ENCODE measurements around the gene CHCHD6.

The CHCHD6 gene

DNA sequence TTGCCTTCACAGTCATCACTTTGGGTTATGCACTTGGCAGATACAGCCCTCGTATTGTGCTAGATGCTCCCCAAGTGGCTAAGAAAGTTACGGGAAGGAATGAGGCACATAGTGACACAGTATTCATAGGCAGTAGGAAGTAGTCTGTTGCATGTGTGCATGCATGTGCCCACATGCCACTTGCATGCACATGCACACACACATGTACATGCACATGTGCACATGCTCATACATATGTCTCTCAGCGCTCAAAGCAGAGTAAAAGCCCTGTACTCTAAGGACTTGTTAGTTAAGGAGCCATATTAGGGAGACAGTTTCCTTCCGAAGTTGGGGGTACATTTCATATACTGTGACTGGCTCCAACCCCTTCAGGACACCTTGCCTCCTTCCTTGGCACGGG, 128.9 kb downstream of the CHCHD6 start:
- no peaks in the 10 kb centered on the region for H3K9me3 ChIP-seq (ENCODE audit: low read depth, low read length)
- no peak overlapping the region for H3K9ac ChIP-seq (ENCODE audit: insufficient read length)
- H3K4me3 ChIP-seq: no peak overlapping the region
- TF ChIP-seq EZH2 (IDR thresholded peaks at IDR 0.05) (no peak), POLR2AphosphoS5 (IDR thresholded peaks at IDR 0.05; ENCODE audit: borderline replicate concordance, low read depth, low read length) (no peak), FOXP2 (optimal IDR thresholded peaks at IDR 0.05; ENCODE audit: control extremely low read depth, extremely low read length, insufficient read depth) (no peak)
- no peaks in the 10 kb centered on the region for H3K36me3 ChIP-seq (ENCODE audit: insufficient read depth, low read length)
- no peak overlapping the region for H3K27ac ChIP-seq
- DNase-seq (ENCODE audit: low read depth, low spot score): no peak

DNA sequence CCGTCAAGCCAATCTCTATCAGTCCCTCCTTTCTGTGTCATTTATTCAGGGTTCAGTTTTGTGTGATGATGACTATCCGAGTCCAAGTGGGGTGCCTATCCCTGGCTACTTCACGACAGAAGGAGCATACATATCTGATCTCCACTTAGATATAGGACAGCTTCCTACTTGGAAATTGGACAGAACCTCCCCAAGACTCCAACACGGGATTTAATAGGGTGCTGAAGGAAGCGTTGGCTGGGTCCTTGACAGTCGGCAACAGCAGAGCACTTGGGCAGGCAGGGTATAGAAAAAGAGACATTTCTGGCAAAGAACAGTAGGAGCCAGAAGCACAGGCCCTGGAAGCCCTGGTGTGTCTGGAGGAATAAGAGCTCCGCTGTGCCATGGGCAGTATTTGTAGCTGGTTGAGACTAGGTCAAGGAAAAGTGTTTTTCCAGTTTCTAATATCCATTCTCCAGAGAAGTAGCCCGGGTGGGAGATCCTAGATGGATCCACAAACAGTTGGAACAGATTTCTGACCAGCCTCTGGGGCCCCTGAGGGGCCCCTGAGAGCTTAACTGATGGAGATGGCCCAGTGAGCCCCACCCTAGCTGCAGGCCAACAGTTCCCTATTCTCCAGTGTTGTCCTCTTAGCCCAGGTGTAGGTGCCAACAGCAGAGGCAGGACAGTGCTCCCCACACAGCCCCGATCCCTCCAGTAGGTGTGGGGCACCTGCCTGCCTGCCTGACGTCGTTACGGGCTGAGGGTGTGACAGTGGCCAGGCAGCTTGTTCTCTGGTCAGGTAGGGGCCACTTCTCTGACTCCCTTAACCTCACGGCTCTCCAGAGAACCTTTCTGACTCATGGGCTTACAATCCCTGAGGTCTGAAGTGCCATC, 130.8 kb downstream of the CHCHD6 start:
- DNase-seq (ENCODE audit: low read depth, low spot score): no peak
- no peak for TF ChIP-seq FOXP2 (optimal IDR thresholded peaks at IDR 0.05; ENCODE audit: control extremely low read depth, extremely low read length, insufficient read depth)
- TF ChIP-seq EZH2 (IDR thresholded peaks at IDR 0.05): no peak
- TF ChIP-seq POLR2AphosphoS5 (IDR thresholded peaks at IDR 0.05; ENCODE audit: borderline replicate concordance, low read depth, low read length): no peak
- no peak overlapping the region for H3K4me3 ChIP-seq
- H3K9ac ChIP-seq (ENCODE audit: insufficient read length): no peak overlapping the region
- H3K36me3 ChIP-seq (ENCODE audit: insufficient read depth, low read length): no peaks in the 10 kb centered on the region
- no peaks in the 10 kb centered on the region for H3K9me3 ChIP-seq (ENCODE audit: low read depth, low read length)
- H3K27ac ChIP-seq: no peak overlapping the region

DNA sequence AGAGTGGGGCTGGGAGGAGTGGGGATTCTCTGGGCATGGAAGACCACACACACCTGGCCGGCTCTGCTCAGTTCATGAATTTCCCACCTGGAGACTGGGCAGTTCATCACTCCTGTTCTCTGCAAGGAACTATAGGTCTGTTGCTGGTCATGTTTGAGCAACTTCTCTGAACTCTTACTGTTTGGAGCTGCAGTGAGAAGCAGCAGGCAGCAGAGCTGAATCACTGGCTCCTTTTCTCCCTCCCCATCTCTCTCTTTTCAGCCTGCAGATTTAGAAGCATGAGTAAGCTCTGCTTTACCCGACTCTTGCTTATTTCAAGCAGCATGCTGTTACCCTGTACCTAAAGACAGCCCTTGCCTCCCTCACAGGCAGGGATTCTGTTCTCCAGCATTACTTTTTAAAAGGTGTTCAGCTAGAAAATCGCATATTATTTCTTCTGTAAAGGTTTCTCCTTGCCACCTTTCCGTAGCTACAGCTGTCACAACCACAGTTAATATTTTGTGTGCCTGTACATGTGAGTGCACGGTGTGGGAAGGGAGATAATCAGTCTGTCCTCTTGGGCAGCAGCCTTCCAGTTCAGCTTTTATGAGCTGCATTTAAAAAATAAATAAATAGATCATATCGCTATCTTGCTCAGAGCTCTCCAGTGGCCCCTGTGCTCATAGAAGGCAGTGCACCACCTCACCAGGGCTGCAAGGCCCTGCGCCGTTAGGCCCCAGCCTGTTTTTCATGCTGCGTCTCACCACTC, 131.6 kb downstream of the CHCHD6 start:
- no peak overlapping the region for H3K27ac ChIP-seq
- TF ChIP-seq FOXP2 (optimal IDR thresholded peaks at IDR 0.05; ENCODE audit: control extremely low read depth, extremely low read length, insufficient read depth) (no peak), EZH2 (IDR thresholded peaks at IDR 0.05) (no peak), POLR2AphosphoS5 (IDR thresholded peaks at IDR 0.05; ENCODE audit: borderline replicate concordance, low read depth, low read length) (no peak)

DNA sequence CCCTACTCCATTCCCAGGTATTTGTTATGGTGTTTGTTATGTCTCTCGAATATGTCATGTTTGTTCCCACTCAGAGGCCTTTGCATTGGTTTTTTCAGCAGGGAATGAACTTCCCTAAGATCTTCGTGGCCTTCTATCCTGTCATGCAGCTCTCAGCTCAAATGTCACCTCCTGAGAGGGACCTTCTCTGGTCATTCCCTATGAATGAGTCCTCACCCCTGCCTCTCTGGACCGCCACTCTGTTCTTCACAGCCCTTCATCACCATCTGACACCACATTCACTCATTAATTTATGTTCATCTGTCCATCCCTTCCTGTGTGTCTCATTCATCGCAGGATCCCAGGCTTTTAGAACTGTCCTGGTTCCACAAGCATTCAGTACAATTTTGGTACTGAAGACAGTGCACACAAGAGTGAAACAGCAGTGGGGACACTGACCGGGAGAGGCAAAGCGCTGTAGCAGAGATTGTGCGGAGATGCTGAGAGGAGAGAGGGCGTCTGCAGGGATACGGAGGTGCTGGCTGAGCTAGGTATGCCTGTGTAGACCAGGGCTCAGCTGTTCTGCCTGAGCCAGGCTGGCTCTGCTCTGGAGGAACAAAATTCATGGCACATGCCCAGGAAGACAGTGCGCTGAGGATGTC, 132.3 kb downstream of the CHCHD6 start:
- Histone ChIP-seq H3K36me3 (ENCODE audit: insufficient read depth, low read length) (no peaks in the 10 kb centered on the region), H3K4me3 (no peak overlapping the region), H3K9me3 (ENCODE audit: low read depth, low read length) (no peaks in the 10 kb centered on the region), H3K27ac (no peak overlapping the region), H3K9ac (ENCODE audit: insufficient read length) (no peak overlapping the region)
- DNase-seq (ENCODE audit: low read depth, low spot score): no peak
- TF ChIP-seq FOXP2 (optimal IDR thresholded peaks at IDR 0.05; ENCODE audit: control extremely low read depth, extremely low read length, insufficient read depth) (no peak), POLR2AphosphoS5 (IDR thresholded peaks at IDR 0.05; ENCODE audit: borderline replicate concordance, low read depth, low read length) (no peak), EZH2 (IDR thresholded peaks at IDR 0.05) (no peak)

More for the DNA sequence above, 131.6 kb downstream of the CHCHD6 start:
- Histone ChIP-seq H3K36me3 (ENCODE audit: insufficient read depth, low read length) (no peaks in the 10 kb centered on the region), H3K4me3 (no peak overlapping the region), H3K9me3 (ENCODE audit: low read depth, low read length) (no peaks in the 10 kb centered on the region), H3K9ac (ENCODE audit: insufficient read length) (no peak overlapping the region)
- DNase-seq (ENCODE audit: low read depth, low spot score): no peak

DNA sequence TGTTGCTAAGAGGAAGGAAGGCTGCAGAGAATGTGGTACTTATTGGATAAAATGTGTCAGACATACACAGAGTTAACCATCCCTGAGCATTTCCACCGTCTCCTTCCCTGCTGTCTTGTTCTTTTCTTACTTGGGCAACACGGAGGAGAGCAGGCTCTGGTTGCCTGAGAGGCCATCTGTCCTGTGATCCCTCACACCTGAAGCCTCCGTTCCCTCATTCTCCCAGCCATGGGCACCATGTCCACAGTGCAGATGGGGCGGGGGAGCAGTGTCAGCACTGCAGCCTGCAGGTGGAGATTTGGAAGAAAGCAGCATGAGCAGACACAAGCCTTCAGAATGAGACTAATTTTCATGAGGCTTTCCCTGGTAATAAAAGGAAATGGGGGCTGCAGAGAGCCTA, 133.7 kb downstream of the CHCHD6 start:
- Histone ChIP-seq H3K36me3 (ENCODE audit: insufficient read depth, low read length) (no peaks in the 10 kb centered on the region), H3K27ac (no peak overlapping the region), H3K4me3 (no peak overlapping the region), H3K9ac (ENCODE audit: insufficient read length) (no peak overlapping the region), H3K9me3 (ENCODE audit: low read depth, low read length) (no peaks in the 10 kb centered on the region)
- DNase-seq (ENCODE audit: low read depth, low spot score): no peak
- TF ChIP-seq EZH2 (IDR thresholded peaks at IDR 0.05) (no peak), FOXP2 (optimal IDR thresholded peaks at IDR 0.05; ENCODE audit: control extremely low read depth, extremely low read length, insufficient read depth) (no peak), POLR2AphosphoS5 (IDR thresholded peaks at IDR 0.05; ENCODE audit: borderline replicate concordance, low read depth, low read length) (no peak)

DNA sequence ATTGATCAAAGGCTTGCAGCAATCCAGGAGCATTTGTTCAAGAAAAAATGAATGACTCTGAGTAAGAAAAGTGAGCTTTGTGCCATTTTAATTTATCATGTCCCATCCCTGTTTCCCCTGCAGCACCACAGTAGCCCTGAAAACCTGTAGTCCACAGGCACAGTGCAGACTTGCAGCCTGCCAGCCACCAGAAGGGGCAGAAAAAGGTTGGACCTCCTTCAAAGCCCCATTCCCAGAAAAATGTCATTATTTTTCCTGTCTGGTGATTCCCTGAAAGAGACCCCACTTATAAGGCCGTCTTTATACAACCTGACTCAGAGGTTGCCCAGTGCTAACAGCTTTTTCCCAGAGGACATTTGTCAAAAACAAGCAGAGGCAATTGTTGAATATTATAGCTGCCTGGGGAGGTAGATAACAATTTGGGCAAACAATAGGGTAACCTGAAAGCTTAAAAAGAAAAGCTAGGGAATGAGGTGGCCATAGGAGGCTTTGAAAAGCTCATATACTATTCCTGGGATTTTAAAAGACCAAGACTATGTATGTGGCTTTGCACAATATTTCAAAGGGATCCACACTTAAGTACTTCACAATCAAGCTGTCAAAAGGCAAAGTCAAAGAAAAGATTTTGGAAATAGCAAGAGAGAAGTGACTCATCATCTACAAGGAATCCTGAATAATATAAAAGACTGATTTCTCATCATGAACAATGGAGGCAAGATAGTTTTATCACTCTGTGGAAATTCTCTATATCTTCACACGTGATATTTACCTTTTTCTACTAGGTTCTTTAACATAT, 142.1 kb downstream of the CHCHD6 start:
- no peak overlapping the region for H3K4me3 ChIP-seq
- no peaks in the 10 kb centered on the region for H3K9me3 ChIP-seq (ENCODE audit: low read depth, low read length)
- H3K9ac ChIP-seq (ENCODE audit: insufficient read length): no peak overlapping the region
- no peaks in the 10 kb centered on the region for H3K36me3 ChIP-seq (ENCODE audit: insufficient read depth, low read length)
- TF ChIP-seq FOXP2 (optimal IDR thresholded peaks at IDR 0.05; ENCODE audit: control extremely low read depth, extremely low read length, insufficient read depth): no peak
- no peak for TF ChIP-seq POLR2AphosphoS5 (IDR thresholded peaks at IDR 0.05; ENCODE audit: borderline replicate concordance, low read depth, low read length)
- TF ChIP-seq EZH2 (IDR thresholded peaks at IDR 0.05): no peak
- DNase-seq (ENCODE audit: low read depth, low spot score): no peak
- H3K27ac ChIP-seq: no peak overlapping the region

DNA sequence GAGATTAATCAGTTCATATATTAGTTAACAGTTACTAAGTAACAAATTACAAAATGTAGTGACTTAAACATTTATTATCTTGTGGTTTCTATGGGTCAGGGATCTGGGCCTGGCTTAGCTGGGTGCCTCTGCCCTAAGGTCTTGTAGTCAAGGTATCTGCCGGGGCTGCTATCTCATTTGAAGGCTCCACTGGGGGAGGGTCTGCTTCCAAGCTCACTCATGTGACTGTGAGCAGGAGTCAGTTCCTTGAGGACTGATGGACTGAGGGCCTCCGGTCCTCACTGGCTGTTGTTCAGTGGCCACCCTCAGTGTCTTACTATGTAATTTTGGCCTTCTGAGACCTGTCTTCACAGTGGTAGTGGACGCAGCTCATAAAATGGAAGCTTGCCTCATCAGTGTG, 143.0 kb downstream of the CHCHD6 start:
- Histone ChIP-seq H3K9me3 (ENCODE audit: low read depth, low read length) (no peaks in the 10 kb centered on the region), H3K27ac (no peak overlapping the region), H3K4me3 (no peak overlapping the region), H3K9ac (ENCODE audit: insufficient read length) (no peak overlapping the region), H3K36me3 (ENCODE audit: insufficient read depth, low read length) (no peaks in the 10 kb centered on the region)
- no peak for DNase-seq (ENCODE audit: low read depth, low spot score)
- TF ChIP-seq EZH2 (IDR thresholded peaks at IDR 0.05) (no peak), POLR2AphosphoS5 (IDR thresholded peaks at IDR 0.05; ENCODE audit: borderline replicate concordance, low read depth, low read length) (no peak), FOXP2 (optimal IDR thresholded peaks at IDR 0.05; ENCODE audit: control extremely low read depth, extremely low read length, insufficient read depth) (no peak)

All from SK-N-MC (cell line).